HG02678 (cell line): Measurements from ENCODE around the gene CRYL1.

Source experiments
- ATAC-seq: cut with Tn5 transposase; IDR thresholded peaks from one replicate; pipeline ENCODE4 v1.9.1; 2021; ENCODE audit warnings: mild to moderate bottlenecking, moderate library complexity; ENCODE audit not compliant: unreplicated experiment

CRYL1 gene

DNA sequence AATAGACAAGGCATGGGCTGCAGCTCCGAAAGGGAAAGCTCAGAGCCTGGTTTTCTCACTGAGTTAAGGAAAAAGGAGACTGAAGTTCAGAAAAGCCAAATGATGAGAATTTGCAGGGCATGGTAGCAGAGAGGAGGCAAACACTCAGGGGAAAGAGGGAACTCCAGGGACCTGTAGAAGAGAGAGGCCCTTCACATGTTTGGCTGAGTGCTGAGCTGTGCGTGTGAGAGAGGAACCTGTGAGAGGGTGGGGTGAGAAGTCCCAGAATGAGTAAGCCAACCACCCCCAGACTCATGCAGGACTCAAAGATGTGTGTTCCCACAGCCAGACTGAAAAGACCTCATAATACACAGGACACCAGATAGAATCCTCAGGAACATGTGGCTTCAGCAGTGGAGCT is 2.8 kb upstream of the CRYL1 start:
- peak; percentile 62 for ATAC-seq

GRCh38 chr13:20526664-20527063 is 1.0 kb upstream of the CRYL1 start:
- no peak for ATAC-seq

GRCh38 chr13:20525144-20525600 is 485 bp downstream of the CRYL1 start:
- peak; percentile 1 for ATAC-seq

DNA sequence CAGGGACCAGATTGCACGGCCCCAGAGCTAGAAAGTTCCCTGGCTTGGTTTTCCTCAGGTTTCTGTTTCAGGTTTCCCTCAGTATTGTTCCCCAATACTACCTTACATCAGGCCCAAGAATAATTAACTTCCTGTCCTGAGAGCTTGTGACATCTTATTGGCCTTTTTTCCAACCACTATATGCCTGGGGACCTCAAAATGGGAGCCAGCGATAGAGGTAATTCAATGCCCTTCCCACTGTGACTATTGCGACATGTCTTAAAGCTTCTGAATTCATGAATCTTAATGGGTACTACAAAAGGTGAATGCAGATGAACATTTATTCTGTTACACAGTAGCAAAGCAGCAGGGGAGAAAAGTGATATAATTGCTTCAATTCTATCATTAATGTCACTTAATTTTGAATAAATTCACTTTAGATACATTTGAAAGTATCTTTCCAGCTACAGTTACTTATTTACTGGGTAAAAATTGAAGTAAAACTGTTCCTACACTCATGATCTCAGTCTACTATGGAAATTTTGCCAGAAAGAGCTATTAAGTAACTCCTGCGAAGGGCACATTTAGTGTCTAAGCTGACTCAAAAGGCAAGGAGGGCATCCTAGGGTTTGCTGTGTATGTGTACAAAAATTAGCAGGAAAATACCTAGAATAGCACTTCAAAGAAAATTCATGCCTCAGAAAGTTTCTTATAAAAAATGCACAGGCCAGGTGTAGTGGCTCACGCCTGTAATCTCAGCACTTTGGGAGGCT is 4.1 kb downstream of the CRYL1 start:
- ATAC-seq = no peak

DNA sequence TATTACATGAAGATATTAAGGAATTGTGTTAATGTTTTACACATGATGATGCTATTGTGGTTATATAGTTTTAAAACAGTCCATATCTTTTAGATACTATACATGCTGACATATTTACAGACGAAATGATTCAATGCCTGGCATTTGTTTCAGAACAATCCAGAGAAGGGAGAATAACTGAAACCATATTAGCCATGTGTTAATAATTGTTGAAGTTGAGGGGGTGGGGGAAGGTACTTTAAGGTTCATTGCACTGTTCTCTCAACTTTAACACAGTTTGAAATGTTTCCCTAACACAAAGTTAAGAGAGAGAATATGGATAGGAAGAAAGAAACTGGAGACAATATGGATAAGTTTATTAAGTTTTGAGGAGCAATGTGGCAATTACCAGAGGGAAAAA is 5.8 kb downstream of the CRYL1 start:
- ATAC-seq = no peak

GRCh38 chr13:20518660-20519100 is 7.0 kb downstream of the CRYL1 start:
- ATAC-seq = no peak

DNA sequence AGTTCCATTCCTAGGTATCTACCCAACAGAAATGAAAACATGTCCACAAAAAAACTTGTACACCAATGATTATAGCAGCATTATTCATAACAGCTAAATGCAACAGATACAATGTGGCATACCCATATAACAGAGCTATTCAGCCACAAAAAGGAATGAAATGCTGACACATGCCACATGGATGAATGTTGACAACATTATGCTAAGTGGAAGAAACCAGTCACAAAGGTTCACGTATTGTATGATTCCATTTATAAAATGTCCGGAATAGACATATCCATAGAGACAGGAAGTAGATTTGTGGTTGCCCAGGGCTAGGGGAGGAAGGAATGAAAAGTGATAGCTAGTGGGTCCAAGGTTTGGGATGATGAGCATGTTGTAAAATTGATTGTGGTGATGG is 10.8 kb downstream of the CRYL1 start:
- ATAC-seq = no peak

DNA sequence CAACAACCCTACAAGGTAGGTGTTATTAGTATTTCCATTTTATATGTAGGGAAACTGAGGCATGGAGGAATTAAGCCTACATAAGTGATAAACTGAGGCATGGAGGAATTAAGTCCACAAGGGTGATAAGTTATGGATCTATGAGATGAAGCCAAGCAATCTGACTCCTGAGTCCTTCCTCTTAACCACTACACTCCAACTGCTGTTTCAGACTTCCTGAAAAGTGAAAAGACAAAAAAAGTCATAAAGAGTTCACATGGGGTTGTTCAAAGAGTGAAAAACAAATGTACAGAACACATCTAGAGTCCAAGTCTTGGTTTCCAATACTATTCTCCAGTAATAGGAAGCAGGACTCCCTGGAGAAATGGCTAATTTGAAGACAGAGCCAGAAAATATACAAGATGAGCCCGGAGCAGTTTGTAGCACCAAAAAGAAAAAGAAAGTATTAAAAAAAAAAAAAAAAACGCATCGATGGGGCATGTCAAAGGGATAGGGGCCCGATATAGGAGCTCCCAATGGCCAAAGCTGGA is 12.1 kb downstream of the CRYL1 start:
- ATAC-seq = no peak

DNA sequence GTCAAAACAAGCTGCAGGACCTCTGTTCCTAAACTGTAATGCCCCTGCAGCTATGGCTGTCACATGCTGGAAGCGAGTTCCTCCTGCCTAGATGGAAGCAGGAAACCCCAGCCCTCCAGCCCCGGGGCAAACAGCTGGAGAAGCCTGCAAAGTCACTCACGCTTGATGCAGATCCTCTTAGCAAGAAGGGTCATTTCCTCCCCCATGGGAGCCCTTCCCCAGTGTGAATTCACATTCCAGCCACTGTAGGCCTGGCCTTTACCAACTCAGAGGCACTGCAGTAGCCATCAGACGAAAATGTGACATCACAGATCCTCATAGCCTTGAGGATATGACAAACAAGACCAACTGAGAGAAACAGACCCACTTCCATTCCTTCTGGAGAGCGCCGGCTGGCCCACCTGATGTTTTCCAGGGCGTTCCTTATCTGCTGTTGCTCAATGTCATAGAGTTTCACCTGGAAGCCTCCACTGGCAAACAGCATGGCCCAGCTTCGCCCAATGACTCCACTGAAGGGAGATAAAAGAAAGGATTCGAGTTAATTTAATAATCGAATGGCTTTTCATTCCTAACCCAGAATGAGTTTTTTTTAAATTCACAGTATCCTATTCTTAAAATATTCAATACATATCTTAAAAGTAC is 13.5 kb downstream of the CRYL1 start:
- ATAC-seq = no peak

DNA sequence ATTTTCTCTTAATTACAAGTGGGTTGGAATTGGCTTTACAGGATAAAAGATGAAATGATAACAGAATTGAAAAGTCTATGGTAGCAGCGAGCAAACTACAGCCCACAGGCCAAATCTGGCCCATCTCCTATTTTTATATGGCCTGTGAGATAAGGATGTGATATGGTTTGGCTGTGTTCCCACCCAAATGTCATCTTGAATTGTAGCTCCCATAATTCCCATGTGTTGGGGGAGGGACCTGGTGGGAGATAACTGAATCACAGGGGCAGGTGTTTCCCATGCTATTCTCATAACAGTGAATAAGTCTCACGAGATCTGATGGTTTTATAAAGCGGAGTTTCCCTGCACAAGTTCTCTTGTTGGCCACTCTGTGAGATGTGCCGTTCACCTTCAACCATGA is 19.0 kb downstream of the CRYL1 start:
- no peak for ATAC-seq

DNA sequence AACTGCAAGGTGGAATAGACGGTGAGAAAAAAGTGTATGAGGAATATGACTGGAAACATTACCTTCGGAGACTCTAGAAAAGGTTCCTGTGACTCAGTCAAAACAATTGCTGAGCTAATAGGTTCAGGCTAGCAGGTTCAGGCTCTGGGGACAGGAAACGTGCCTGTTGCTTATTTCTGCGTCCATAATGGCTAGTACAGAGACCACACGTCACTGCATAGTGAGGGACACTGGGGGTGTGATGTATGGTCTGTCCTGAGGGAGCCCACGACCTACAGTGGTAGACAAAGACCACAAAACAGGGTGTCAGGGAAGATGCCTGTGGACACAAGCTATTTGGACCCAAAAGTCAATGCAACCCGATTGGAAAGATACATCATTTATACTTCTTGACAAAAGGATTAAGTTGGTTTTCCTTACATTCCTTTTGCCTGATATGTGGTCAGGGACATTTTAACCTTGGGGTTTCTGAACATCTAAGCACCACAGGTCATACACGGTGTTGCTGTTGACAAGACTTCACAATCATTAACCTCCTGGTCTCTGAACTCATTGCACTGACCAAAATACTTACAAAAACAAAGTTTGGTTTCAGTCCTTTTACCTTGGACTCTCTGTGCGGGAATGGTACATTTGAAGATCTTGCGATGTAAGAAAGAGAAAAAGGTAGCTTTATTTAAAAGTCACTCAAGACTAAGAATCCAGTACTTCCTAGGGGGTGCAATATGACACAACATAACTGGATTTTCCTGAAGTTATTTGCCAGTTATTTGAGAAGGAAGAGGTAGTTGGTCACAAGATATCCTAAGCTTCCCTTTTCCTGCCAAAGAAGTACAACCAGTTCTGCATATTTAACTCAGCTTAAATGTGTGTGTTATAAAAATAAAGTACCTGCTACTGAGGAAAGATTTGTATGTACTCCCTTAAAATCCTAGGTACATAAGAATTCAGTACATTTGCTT is 20.0 kb downstream of the CRYL1 start:
- no peak for ATAC-seq

- no peak for ATAC-seq
Measured at GRCh38 chr13:20503088-20504083, 22.3 kb downstream of the CRYL1 start.

DNA sequence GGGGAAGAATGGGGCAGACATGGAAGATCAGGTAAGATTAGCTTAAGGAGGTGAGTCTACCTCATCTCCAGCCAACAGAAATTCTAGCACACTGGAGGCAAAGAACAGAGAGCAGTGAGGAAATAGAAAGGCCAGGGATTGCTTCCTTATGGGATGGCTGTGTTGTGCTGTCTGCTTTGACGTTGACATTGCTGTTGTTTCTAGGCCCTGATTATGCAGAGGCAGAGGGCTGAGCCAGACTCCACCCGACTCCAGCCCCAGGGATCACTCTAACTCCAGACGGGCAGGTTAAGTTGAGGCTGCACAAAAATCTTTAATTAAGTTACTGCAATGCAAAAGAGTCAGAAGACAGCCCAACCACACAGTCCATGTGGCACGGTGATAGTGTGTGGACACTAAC is 24.1 kb downstream of the CRYL1 start:
- ATAC-seq = no peak

DNA sequence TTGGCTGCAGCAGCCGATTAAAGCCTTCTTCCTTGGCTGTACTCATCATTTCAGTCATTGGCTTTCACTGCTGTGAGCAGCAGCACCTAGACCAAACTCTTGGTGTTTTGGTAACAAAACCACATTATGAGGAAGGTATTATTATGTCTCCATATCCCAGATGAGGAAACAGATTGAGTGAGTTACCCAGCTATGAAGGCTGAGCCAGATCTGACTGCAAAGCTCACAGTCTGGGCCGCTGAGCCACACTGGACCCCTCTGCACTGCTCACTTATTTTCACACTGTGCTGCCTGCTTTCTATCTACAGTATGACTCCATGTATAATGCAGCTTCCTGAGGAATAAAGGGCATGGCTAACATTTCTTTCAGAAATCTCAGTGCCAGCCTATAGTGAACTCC is 24.5 kb downstream of the CRYL1 start:
- ATAC-seq = no peak

DNA sequence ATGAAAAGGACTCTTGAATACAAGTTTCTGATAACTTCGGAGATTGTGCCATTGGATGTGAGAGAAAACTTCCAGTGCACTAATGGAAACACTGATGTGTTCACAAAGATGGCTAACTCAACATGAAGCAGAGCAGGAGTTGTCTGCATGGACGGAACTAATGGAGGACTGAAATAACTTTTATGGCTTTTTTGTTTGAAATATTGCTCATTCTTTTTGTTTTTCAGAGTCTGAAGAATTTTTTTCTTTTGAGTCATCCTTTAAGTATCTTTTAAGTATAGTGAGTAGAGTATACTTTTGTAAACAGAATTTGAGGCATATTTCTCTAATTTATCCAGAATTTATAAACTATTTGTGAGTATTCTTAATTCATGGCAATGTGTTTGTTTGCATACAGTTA is 25.7 kb downstream of the CRYL1 start:
- ATAC-seq = no peak

GRCh38 chr13:20498659-20499058 is 27.0 kb downstream of the CRYL1 start:
- ATAC-seq = no peak

GRCh38 chr13:20498129-20498528 is 27.5 kb downstream of the CRYL1 start:
- ATAC-seq = no peak

DNA sequence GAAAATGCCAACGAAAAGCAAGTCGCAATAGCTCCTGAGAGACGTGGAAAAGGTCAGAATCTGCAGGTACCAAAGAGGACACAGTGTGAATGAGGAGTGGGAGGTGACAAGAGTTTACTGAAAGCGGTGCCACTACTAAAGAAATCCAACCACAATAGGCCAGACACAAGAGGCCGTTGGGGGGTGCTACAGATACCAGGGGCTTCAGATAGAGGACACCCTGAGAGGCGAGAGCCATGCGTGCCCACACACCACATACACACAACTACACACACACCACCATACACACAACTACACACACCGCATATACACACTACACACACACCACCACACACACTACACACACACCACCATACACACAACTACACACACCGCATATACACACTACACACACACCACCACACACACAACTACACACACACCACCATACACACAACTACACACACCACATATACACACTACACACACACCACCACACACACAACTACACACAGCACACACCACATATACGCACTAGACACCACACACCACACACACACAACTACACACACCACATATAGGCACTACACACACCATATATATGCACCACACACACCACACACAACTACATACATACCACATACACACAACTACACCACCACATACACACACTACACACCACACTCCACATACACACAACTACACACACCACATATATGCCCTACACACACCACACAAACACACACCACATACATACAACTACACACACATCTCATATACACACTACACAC is 28.5 kb downstream of the CRYL1 start:
- ATAC-seq = no peak
